ENCODE measurements around the gene FAM184B. TPM values are rescaled to one million over a fixed set of nuclear protein-coding genes. Genes with fewer than 3 reads are reported as not detected.

Gene FAM184B
- total RNA-seq, 4 donors from 2014 or later = 0.14 to 0.75 (median 0.18) TPM

GRCh38 chr4:17805580-17806155 is 24.2 kb upstream of the FAM184B start:
- H3K9me3 ChIP-seq = no peaks in the 10 kb centered on the region
- intact Hi-C loops (cut with DNase I; ENCODE audit: low total_unique reads) (no loop called here), in situ Hi-C loops (cut with MboI; ENCODE audit: low pct_ligation_motif_present in 1 of 4, low pct_unique_long_range_greater_than_20kb in 1 of 4, low sequenced_read_pairs in 3 of 4) (loop anchor here (5.0 to 25.0 kb wide), 6 partner anchors 217 to 782 kb away; partner anchors contain the start of genes LAP3 (in 1 of the 4) and LCORL (in 1 of the 4))
- peaks cover 0 to 25% (median 8%) of the 10 kb centered on the region in 4 donors for H3K36me3 ChIP-seq
- TF ChIP-seq EP300 (IDR thresholded peaks at IDR 0.05; ENCODE audit: low read depth) (no peak), POLR2A (IDR thresholded peaks at IDR 0.05) (no peak), POLR2AphosphoS5 (IDR thresholded peaks at IDR 0.05) (no peak)
- TF ChIP-seq, protein P1, sequence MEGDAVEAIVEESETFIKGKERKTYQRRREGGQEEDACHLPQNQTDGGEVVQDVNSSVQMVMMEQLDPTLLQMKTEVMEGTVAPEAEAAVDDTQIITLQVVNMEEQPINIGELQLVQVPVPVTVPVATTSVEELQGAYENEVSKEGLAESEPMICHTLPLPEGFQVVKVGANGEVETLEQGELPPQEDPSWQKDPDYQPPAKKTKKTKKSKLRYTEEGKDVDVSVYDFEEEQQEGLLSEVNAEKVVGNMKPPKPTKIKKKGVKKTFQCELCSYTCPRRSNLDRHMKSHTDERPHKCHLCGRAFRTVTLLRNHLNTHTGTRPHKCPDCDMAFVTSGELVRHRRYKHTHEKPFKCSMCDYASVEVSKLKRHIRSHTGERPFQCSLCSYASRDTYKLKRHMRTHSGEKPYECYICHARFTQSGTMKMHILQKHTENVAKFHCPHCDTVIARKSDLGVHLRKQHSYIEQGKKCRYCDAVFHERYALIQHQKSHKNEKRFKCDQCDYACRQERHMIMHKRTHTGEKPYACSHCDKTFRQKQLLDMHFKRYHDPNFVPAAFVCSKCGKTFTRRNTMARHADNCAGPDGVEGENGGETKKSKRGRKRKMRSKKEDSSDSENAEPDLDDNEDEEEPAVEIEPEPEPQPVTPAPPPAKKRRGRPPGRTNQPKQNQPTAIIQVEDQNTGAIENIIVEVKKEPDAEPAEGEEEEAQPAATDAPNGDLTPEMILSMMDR (IDR thresholded peaks at IDR 0.05) = no peak
- WGBS, 2 donors (ENCODE audit: low coverage in 1 of 2) = 70 to 78% methylated on average over 1 to 3 of the region's 3 CpGs
- H3K4me1 ChIP-seq = peaks cover 11 to 42% (median 35%) of the 10 kb centered on the region in 4 donors
- DNase-seq = no peak
- H3K27ac ChIP-seq = no peak overlapping the region
- H3K4me3 ChIP-seq = no peak overlapping the region
- no peaks in the 10 kb centered on the region for H3K27me3 ChIP-seq

- peaks cover 0 to 7% (median 0%) of the 10 kb centered on the region in 4 donors for H3K4me1 ChIP-seq
- no peak overlapping the region for H3K4me3 ChIP-seq
- no peak for TF ChIP-seq EP300 (IDR thresholded peaks at IDR 0.05; ENCODE audit: low read depth)
- TF ChIP-seq POLR2A (IDR thresholded peaks at IDR 0.05) = no peak
- TF ChIP-seq, protein P1 (IDR thresholded peaks at IDR 0.05) = no peak
- TF ChIP-seq POLR2AphosphoS5 (IDR thresholded peaks at IDR 0.05) = no peak
- no peaks in the 10 kb centered on the region for H3K9me3 ChIP-seq
- H3K36me3 ChIP-seq = peaks cover 0 to 9% (median 4%) of the 10 kb centered on the region in 4 donors
- in situ Hi-C loops (cut with MboI; ENCODE audit: low pct_ligation_motif_present in 1 of 4, low pct_unique_long_range_greater_than_20kb in 1 of 4, low sequenced_read_pairs in 3 of 4) = loop anchor here in 1 of 4 donors (25.0 kb wide), 1 partner anchor 236 kb away; no protein-coding TSS in a partner anchor
- intact Hi-C loops (cut with DNase I; ENCODE audit: low total_unique reads) = no loop called here
- no peaks in the 10 kb centered on the region for H3K27me3 ChIP-seq
- 77 to 96% methylated on average over 1 of the region's 1 CpG for WGBS, 2 donors (ENCODE audit: low coverage in 1 of 2)
- DNase-seq = no peak
- no peak overlapping the region for H3K27ac ChIP-seq
Measured at GRCh38 chr4:17797808-17798207, 16.4 kb upstream of the FAM184B start.

GRCh38 chr4:17794730-17795129 is 13.3 kb upstream of the FAM184B start:
- in situ Hi-C loops (cut with MboI; ENCODE audit: low pct_ligation_motif_present in 1 of 4, low pct_unique_long_range_greater_than_20kb in 1 of 4, low sequenced_read_pairs in 3 of 4) = loop anchor here in 1 of 4 donors (25.0 kb wide), 1 partner anchor 232 kb away; no protein-coding TSS in a partner anchor
- no peak overlapping the region for H3K27ac ChIP-seq

GRCh38 chr4:17788956-17789355 is 7.5 kb upstream of the FAM184B start:
- Histone ChIP-seq H3K4me3 (no peak overlapping the region), H3K9me3 (no peaks in the 10 kb centered on the region), H3K27me3 (no peaks in the 10 kb centered on the region), H3K27ac (no peak overlapping the region), H3K36me3 (peaks cover 0 to 9% (median 0%) of the 10 kb centered on the region in 4 donors), H3K4me1 (no peaks in the 10 kb centered on the region)
- TF ChIP-seq POLR2AphosphoS5 (IDR thresholded peaks at IDR 0.05) = no peak
- TF ChIP-seq POLR2A (IDR thresholded peaks at IDR 0.05) = no peak
- TF ChIP-seq EP300 (IDR thresholded peaks at IDR 0.05; ENCODE audit: low read depth) = no peak
- TF ChIP-seq, protein P1 (IDR thresholded peaks at IDR 0.05) = no peak
- in situ Hi-C loops (cut with MboI; ENCODE audit: low pct_ligation_motif_present in 1 of 4, low pct_unique_long_range_greater_than_20kb in 1 of 4, low sequenced_read_pairs in 3 of 4) (loop anchor here in 1 of 4 donors (25.0 kb wide), 1 partner anchor 227 kb away; no protein-coding TSS in a partner anchor), intact Hi-C loops (cut with DNase I; ENCODE audit: low total_unique reads) (no loop called here)
- DNase-seq = no peak

More at GRCh38 chr4:17794730-17795129, 13.3 kb upstream of the FAM184B start:
- WGBS, 2 donors (ENCODE audit: low coverage in 1 of 2) = 14 to 45% methylated on average over 1 of the region's 1 CpG
- H3K4me3 ChIP-seq = no peak overlapping the region
- DNase-seq = no peak
- TF ChIP-seq POLR2A (IDR thresholded peaks at IDR 0.05) (no peak), EP300 (IDR thresholded peaks at IDR 0.05; ENCODE audit: low read depth) (no peak), POLR2AphosphoS5 (IDR thresholded peaks at IDR 0.05) (no peak)
- TF ChIP-seq, protein P1 (IDR thresholded peaks at IDR 0.05) = no peak
- H3K9me3 ChIP-seq = no peaks in the 10 kb centered on the region
- intact Hi-C loops (cut with DNase I; ENCODE audit: low total_unique reads) = no loop called here
- H3K27me3 ChIP-seq = no peaks in the 10 kb centered on the region
- peaks cover 0 to 9% (median 0%) of the 10 kb centered on the region in 4 donors for H3K36me3 ChIP-seq
- peaks cover 0 to 7% (median 0%) of the 10 kb centered on the region in 4 donors for H3K4me1 ChIP-seq

Data from transverse colon (tissue), 4 donors.